HEK293 (cell line): ENCODE results near the gene CENPP.

Source experiments
- MEIS1 ChIP-seq: sonication (generic); formaldehyde crosslinking; IDR thresholded peaks from 2 replicates; pipeline ENCODE4 v1.8.1; 2022; ENCODE audit warnings: missing genetic modification reagents, mild to moderate bottlenecking, borderline replicate concordance
- ZNF341 ChIP-seq: fragments of 450-650 bp; formaldehyde crosslinking; IDR thresholded peaks from 2 replicates; pipeline ENCODE4; 2016; ENCODE audit warnings: low read depth, missing biosample characterization, missing genetic modification characterization
- TF ChIP-seq, protein P1 (sequence below): sonication (generic); formaldehyde crosslinking; IDR thresholded peaks from 2 replicates; pipeline ENCODE4 v1.8.1; 2022; ENCODE audit warnings: mild to moderate bottlenecking, moderate library complexity, missing genetic modification reagents

DNA sequence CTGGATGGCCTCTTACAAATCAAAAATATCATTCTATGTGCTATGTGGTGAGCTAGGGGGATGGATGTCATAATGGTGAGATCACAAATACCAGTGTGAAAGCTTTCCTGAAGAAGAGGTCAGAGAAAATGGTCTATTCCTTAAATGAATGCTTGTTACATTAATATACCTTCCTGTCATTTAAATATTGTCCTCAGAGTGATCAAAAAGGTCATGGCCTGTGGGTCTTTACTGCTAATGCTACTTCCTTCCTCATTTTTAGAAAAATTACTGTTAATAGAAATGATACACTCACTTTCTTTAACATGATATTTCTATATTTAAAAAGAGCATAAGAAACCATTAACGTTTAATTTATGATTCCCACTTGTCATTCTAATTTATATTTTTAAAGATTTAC, 88.8 kb downstream of the CENPP start:
- TF ChIP-seq ZNF341 (tag by site-specific recombination): no peak
- TF ChIP-seq, protein P1, sequence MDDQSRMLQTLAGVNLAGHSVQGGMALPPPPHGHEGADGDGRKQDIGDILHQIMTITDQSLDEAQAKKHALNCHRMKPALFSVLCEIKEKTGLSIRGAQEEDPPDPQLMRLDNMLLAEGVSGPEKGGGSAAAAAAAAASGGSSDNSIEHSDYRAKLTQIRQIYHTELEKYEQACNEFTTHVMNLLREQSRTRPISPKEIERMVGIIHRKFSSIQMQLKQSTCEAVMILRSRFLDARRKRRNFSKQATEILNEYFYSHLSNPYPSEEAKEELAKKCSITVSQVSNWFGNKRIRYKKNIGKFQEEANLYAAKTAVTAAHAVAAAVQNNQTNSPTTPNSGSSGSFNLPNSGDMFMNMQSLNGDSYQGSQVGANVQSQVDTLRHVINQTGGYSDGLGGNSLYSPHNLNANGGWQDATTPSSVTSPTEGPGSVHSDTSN (CRISPR knock-in tag): no peak
- no peak for TF ChIP-seq MEIS1
